KMS-11 (cell line): Measurements from ENCODE around the gene SH3BGRL.
"Not testable (repeated sequence)": the region's sequence is repeated elsewhere in the genome, so short reads cannot be mapped to it uniquely, and the experiment has no call there.

Source experiments
- H2AFZ ChIP-seq: fragments of 200-600 bp; sonication (generic); 2 replicates; pipeline ENCODE4 v1.6.1; 2016; ENCODE audit warnings: antibody characterized with exemption, mixed run types, low read depth
- H3K27ac ChIP-seq: fragments of 200-600 bp; sonication (generic); 2 replicates; pipeline ENCODE4 v1.6.1; 2016; ENCODE audit warnings: mild to moderate bottlenecking, mixed run types
- H3K27me3 ChIP-seq: fragments of 200-600 bp; sonication (generic); 2 replicates; pipeline ENCODE4 v1.6.1; 2017; ENCODE audit warnings: mild to moderate bottlenecking, low read depth, mixed run types, moderate library complexity; ENCODE audit not compliant: insufficient read depth
- H3K36me3 ChIP-seq: fragments of 200-600 bp; sonication (generic); 2 replicates; pipeline ENCODE4 v1.6.1; 2017; ENCODE audit warnings: mild to moderate bottlenecking, mixed run types; ENCODE audit not compliant: insufficient read depth
- H3K4me1 ChIP-seq: fragments of 200-600 bp; sonication (generic); 2 replicates; pipeline ENCODE4 v1.6.1; 2016; ENCODE audit warnings: mild to moderate bottlenecking, low read depth, mixed run types; ENCODE audit not compliant: poor library complexity, severe bottlenecking
- H3K4me2 ChIP-seq: fragments of 200-600 bp; sonication (generic); 2 replicates; pipeline ENCODE4 v1.7.0; 2016; ENCODE audit warnings: mild to moderate bottlenecking, mixed run types
- H3K4me3 ChIP-seq: fragments of 200-600 bp; sonication (generic); IDR thresholded peaks from 2 replicates; pipeline ENCODE4 v1.6.1; 2017; ENCODE audit warnings: low read depth, low read length, mixed read lengths; ENCODE audit not compliant: insufficient read depth
- H3K79me2 ChIP-seq: fragments of 200-600 bp; sonication (generic); 2 replicates; pipeline ENCODE4 v1.6.1; 2016; ENCODE audit warnings: low read depth, mixed run types; ENCODE audit not compliant: insufficient read depth
- H3K9ac ChIP-seq: fragments of 200-600 bp; sonication (generic); 2 replicates; pipeline ENCODE4 v1.6.1; 2016; ENCODE audit warnings: mild to moderate bottlenecking, mixed run types
- H4K20me1 ChIP-seq: fragments of 200-600 bp; sonication (generic); 2 replicates; pipeline ENCODE4 v1.6.1; 2016; ENCODE audit warnings: mild to moderate bottlenecking, mixed run types; ENCODE audit not compliant: insufficient read depth
- CTCF ChIP-seq: fragments of 200-600 bp; sonication (generic); conservative IDR thresholded peaks from 2 replicates; pipeline ENCODE4 v1.6.1; 2017; ENCODE audit warnings: low read depth, mild to moderate bottlenecking, antibody characterized with exemption, low read length, moderate library complexity, mixed read lengths

SH3BGRL gene

GRCh38 chrX:81337805-81338204, 135.9 kb downstream of the SH3BGRL start:
- Histone ChIP-seq H4K20me1 (no peaks in the 10 kb centered on the region), H3K4me3 (no peak overlapping the region), H3K79me2 (no peaks in the 10 kb centered on the region), H3K4me1 (no peaks in the 10 kb centered on the region), H2AFZ (no peak overlapping the region), H3K36me3 (no peaks in the 10 kb centered on the region), H3K9ac (no peak overlapping the region), H3K27ac (no peak overlapping the region), H3K4me2 (no peak overlapping the region), H3K27me3 (no peaks in the 10 kb centered on the region)
- no peak for TF ChIP-seq CTCF

DNA sequence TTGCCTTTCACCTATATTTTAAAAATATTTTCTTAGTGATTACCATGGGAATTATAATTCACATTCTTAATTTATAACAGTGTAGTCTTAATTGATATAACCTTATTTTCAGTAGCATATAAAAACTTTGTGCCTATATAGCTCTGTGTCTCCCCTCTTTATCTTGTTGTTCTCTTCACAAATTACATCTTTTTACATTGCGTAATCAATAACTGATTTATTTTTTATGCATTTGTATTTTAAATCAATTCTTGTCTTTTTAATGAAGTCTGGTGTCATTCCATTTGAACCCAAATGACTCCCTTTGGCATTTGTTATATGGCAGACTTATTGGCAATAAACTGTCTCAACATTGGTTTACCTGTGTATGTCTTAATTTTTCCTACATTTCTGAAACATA, 137.0 kb downstream of the SH3BGRL start:
- Histone ChIP-seq H3K9ac (no peak overlapping the region), H4K20me1 (no peaks in the 10 kb centered on the region), H3K36me3 (no peaks in the 10 kb centered on the region), H3K4me1 (no peaks in the 10 kb centered on the region), H2AFZ (no peak overlapping the region), H3K27me3 (no peaks in the 10 kb centered on the region), H3K4me2 (no peak overlapping the region), H3K27ac (no peak overlapping the region), H3K79me2 (no peaks in the 10 kb centered on the region), H3K4me3 (no peak overlapping the region)
- no peak for TF ChIP-seq CTCF

DNA sequence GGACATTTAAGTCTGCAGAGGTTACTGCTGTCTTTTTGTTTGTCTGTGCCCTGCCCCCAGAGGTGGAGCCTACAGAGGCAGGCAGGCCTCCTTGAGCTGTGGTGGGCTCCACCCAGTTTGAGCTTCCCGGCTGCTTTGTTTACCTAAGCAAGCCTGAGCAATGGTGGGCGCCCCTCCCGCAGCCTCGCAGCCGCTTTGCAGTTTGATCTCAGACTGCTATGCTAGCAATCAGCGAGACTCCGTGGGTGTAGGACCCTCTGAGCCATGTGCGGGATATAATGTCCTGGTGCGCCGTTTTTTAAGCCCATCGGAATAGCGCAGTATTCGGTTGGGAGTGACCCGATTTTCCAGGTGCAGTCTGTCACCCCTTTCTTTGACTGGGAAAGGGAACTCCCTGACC, 143.4 kb downstream of the SH3BGRL start:
- H3K27me3 ChIP-seq, H3K4me2 ChIP-seq, H3K27ac ChIP-seq, H3K4me3 ChIP-seq, H3K4me1 ChIP-seq, H4K20me1 ChIP-seq, H3K9ac ChIP-seq, H2AFZ ChIP-seq, H3K79me2 ChIP-seq, H3K36me3 ChIP-seq: not testable (repeated sequence)
